Measurements from ENCODE around the gene SLIT1.

- peak in 1 of 3 donors; percentile 9 for TF ChIP-seq POLR2A (IDR thresholded peaks at IDR 0.05)
- TF ChIP-seq, protein P1, sequence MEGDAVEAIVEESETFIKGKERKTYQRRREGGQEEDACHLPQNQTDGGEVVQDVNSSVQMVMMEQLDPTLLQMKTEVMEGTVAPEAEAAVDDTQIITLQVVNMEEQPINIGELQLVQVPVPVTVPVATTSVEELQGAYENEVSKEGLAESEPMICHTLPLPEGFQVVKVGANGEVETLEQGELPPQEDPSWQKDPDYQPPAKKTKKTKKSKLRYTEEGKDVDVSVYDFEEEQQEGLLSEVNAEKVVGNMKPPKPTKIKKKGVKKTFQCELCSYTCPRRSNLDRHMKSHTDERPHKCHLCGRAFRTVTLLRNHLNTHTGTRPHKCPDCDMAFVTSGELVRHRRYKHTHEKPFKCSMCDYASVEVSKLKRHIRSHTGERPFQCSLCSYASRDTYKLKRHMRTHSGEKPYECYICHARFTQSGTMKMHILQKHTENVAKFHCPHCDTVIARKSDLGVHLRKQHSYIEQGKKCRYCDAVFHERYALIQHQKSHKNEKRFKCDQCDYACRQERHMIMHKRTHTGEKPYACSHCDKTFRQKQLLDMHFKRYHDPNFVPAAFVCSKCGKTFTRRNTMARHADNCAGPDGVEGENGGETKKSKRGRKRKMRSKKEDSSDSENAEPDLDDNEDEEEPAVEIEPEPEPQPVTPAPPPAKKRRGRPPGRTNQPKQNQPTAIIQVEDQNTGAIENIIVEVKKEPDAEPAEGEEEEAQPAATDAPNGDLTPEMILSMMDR (IDR thresholded peaks at IDR 0.05) = no peak
These were observed 120.6 kb downstream of the SLIT1 start for GRCh38 chr10:97065128-97065527.

Measured in body of pancreas (tissue), 4 donors.